BJ (cell line): ENCODE data around the gene VSTM2L. TPM values are rescaled to one million over a fixed set of nuclear protein-coding genes. Genes with fewer than 3 reads are reported as not detected.

Experiments
- CTCF ChIA-PET: fragments of 350-600 bp; formaldehyde crosslinking; extraction: SDS; loops from one replicate; lab custom pipeline; 2021; ENCODE audit warnings: antibody characterized with exemption, inconsistent platforms; lab: Yijun Ruan, JAX
- POLR2A ChIA-PET: fragments of 300-600 bp; sonication (Branson Sonifier 250); formaldehyde crosslinking; extraction: SDS; loops from one replicate; lab custom pipeline; 2021; ENCODE audit warnings: antibody characterized with exemption; lab: Charles Lee
- DNase-seq: peaks from one replicate; pipeline ENCODE4 v3.0.0-alpha.2; 2011; ENCODE audit warnings: low read depth
- H3K27me3 ChIP-seq: 2 replicates; pipeline ENCODE4 v1.6.0; 2011; ENCODE audit warnings: low read length; ENCODE audit not compliant: control insufficient read depth, insufficient read depth
- H3K36me3 ChIP-seq: 2 replicates; pipeline ENCODE4 v1.5.1; 2011; ENCODE audit warnings: low read length; ENCODE audit not compliant: control insufficient read depth, insufficient read depth
- H3K4me3 ChIP-seq: 2 replicates; pipeline ENCODE4 v1.5.1; 2011; ENCODE audit warnings: low read depth, mild to moderate bottlenecking, control low read depth, low read length
- polyA plus RNA-seq: library from polyadenylated mRNA; depleted of rRNA; stranded (reverse); fragments of >200 nt; gene quantifications from 2 replicates; pipeline ENCODE4 v1.2.3, GENCODE V29; 2011
- TF ChIP-seq, protein P1 (sequence below): IDR thresholded peaks from 2 replicates; pipeline ENCODE4 v1.5.1; 2011; ENCODE audit warnings: low read depth, mild to moderate bottlenecking, control low read depth, inconsistent platforms, low read length, moderate library complexity; ENCODE audit not compliant: insufficient read depth

Gene VSTM2L
- polyA plus RNA-seq, 1 experiment = 1.2 TPM

- ChIA-PET POLR2A (no interaction called here), CTCF (interaction anchor here (2.3 to 5.4 kb wide), 2 partner anchors 231 to 425 kb away, joined by 8 to 50 read pairs; no protein-coding TSS in a partner anchor)
- Histone ChIP-seq H3K27me3 (no peaks in the 10 kb centered on the region), H3K4me3 (no peak overlapping the region), H3K36me3 (peaks cover 3% of the 10 kb centered on the region)
- TF ChIP-seq, protein P1, sequence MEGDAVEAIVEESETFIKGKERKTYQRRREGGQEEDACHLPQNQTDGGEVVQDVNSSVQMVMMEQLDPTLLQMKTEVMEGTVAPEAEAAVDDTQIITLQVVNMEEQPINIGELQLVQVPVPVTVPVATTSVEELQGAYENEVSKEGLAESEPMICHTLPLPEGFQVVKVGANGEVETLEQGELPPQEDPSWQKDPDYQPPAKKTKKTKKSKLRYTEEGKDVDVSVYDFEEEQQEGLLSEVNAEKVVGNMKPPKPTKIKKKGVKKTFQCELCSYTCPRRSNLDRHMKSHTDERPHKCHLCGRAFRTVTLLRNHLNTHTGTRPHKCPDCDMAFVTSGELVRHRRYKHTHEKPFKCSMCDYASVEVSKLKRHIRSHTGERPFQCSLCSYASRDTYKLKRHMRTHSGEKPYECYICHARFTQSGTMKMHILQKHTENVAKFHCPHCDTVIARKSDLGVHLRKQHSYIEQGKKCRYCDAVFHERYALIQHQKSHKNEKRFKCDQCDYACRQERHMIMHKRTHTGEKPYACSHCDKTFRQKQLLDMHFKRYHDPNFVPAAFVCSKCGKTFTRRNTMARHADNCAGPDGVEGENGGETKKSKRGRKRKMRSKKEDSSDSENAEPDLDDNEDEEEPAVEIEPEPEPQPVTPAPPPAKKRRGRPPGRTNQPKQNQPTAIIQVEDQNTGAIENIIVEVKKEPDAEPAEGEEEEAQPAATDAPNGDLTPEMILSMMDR = no peak
- peak; percentile 19 for DNase-seq
Measured at GRCh38 chr20:37990571-37991151, 87.7 kb downstream of the VSTM2L start.

- no peak for DNase-seq
- CTCF ChIA-PET = interaction anchor here (2.3 to 5.4 kb wide), 2 partner anchors 230 to 426 kb away, joined by 8 to 50 read pairs; no protein-coding TSS in a partner anchor
- Histone ChIP-seq H3K36me3 (peaks cover 6% of the 10 kb centered on the region), H3K27me3 (no peaks in the 10 kb centered on the region), H3K4me3 (no peak overlapping the region)
- POLR2A ChIA-PET = no interaction called here
- TF ChIP-seq, protein P1 = no peak
Measured at GRCh38 chr20:37991157-37991866, 88.4 kb downstream of the VSTM2L start.

DNA sequence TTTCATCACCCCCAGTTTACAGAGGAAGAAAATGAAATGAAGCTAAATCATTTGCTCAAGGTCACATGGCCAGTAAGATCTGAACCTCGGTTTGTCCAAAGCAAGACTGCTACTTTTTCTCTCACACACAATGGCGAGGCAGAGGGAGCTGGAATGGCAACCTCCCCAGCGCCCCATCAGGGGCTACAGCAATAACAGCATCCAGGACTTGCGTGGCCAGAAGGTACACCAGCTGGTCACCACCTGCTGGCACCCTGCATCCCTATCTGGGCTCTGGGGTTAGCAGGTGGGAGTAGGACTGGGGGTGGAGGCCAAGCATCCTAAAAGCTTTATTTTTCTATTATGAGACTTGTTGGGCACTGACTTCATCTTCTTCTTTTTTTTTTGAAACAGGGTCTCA lies 89.0 kb downstream of the VSTM2L start:
- POLR2A ChIA-PET = no interaction called here

DNA sequence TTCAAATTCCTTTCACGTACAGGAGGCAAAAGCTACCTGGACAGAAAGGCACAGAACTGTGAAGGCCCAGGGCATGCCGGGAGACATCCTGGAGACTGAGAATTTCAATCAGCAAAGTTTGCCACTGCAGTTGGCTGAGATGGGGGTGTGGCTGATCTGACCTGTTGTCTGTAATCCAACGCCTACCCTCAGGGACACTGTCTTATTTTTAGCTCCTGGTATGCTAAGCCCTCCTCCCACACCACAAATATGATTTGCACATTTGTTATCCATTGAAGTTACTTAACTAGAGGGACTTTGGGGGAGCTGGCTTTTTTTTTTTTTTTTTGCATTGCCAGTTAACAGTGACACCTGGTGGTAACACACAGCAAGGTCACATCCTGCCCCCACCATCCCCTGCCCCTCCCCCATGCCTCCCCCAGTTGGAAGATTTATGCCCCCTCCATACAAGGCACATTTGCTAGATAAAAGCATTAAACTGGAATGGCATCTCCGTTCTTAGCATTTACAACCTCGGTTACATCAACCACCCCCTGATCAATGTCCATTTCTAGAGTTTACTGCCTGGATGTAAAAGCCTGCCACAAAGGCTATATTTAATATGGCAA lies 90.0 kb downstream of the VSTM2L start:
- H3K36me3 ChIP-seq = peaks cover 11% of the 10 kb centered on the region
- ChIA-PET CTCF (interaction anchor here (0.6 to 5.4 kb wide), 11 partner anchors 10 to 446 kb away, joined by 3 to 50 read pairs (median 4); partner anchors contain the start of genes RPRD1B and TTI1), POLR2A (interaction anchor here (0.6 kb wide), 3 partner anchors 217 to 298 kb away, joined by 6 to 8 read pairs (median 7); no protein-coding TSS in a partner anchor)
- DNase-seq = peak; percentile 74
- H3K4me3 ChIP-seq = no peak overlapping the region
- TF ChIP-seq, protein P1 = peak; percentile 70
- no peaks in the 10 kb centered on the region for H3K27me3 ChIP-seq

More for the DNA sequence above, 89.0 kb downstream of the VSTM2L start:
- CTCF ChIA-PET = interaction anchor here (1.1 to 5.4 kb wide), 6 partner anchors 9 to 426 kb away, joined by 3 to 50 read pairs (median 6); partner anchors contain the start of genes RPRD1B and TTI1
- TF ChIP-seq, protein P1 = no peak
- DNase-seq = no peak
- peaks cover 9% of the 10 kb centered on the region for H3K36me3 ChIP-seq
- H3K4me3 ChIP-seq = no peak overlapping the region
- H3K27me3 ChIP-seq = no peaks in the 10 kb centered on the region

GRCh38 chr20:37994512-37994911 lies 91.6 kb downstream of the VSTM2L start:
- Histone ChIP-seq H3K27me3 (no peaks in the 10 kb centered on the region), H3K4me3 (no peak overlapping the region), H3K36me3 (peaks cover 15% of the 10 kb centered on the region)
- POLR2A ChIA-PET = no interaction called here
- TF ChIP-seq, protein P1 = no peak
- DNase-seq = no peak
- CTCF ChIA-PET = interaction anchor here (0.6 to 5.4 kb wide), 6 partner anchors 44 to 429 kb away, joined by 3 to 50 read pairs (median 5); no protein-coding TSS in a partner anchor
